AG04450 (cell line): Measurements from ENCODE around the gene LTF. TPM values are rescaled to one million over a fixed set of nuclear protein-coding genes. Genes with fewer than 3 reads are reported as not detected.

Experiments
- CTCF ChIA-PET: fragments of 300-600, 350-600 bp; formaldehyde crosslinking; extraction: SDS; loops from one replicate; lab custom pipeline; 2022; ENCODE audit warnings: antibody characterized with exemption, inconsistent platforms; lab: Charles Lee
- POLR2A ChIA-PET: fragments of 350-600 bp; formaldehyde crosslinking; extraction: SDS; loops from one replicate; lab custom pipeline; 2021; ENCODE audit warnings: antibody characterized with exemption, inconsistent platforms; lab: Yijun Ruan, JAX
- DNase-seq: peaks from one replicate; pipeline ENCODE4 v3.0.0-alpha.2; 2011; ENCODE audit warnings: low read depth, low spot score
- H3K27ac ChIP-seq: one replicate; pipeline ENCODE4 v1.5.1; 2012; ENCODE audit warnings: low read depth, low read length, control low read depth
- H3K27me3 ChIP-seq: one replicate; pipeline ENCODE4 v1.6.0; 2012; ENCODE audit warnings: low read length; ENCODE audit not compliant: control insufficient read depth, insufficient read depth
- H3K4me3 ChIP-seq: 2 replicates; pipeline ENCODE4 v1.5.1; 2011; ENCODE audit warnings: mild to moderate bottlenecking, low read depth, low read length, control low read depth
- H3K9me3 ChIP-seq: 2 replicates; pipeline ENCODE4 v1.5.1; 2012; ENCODE audit warnings: low read length; ENCODE audit not compliant: control insufficient read depth, insufficient read depth
- CTCF ChIP-seq: IDR thresholded peaks from 2 replicates; pipeline ENCODE4 v1.5.1; 2011; ENCODE audit warnings: low read depth, low read length, control low read depth, inconsistent platforms
- polyA plus RNA-seq: library from polyadenylated mRNA; depleted of rRNA; stranded (reverse); fragments of >200 nt; gene quantifications from 2 replicates; pipeline ENCODE4 v1.2.3, GENCODE V29; 2011

Gene LTF
- polyA plus RNA-seq, 1 experiment: not detected

DNA sequence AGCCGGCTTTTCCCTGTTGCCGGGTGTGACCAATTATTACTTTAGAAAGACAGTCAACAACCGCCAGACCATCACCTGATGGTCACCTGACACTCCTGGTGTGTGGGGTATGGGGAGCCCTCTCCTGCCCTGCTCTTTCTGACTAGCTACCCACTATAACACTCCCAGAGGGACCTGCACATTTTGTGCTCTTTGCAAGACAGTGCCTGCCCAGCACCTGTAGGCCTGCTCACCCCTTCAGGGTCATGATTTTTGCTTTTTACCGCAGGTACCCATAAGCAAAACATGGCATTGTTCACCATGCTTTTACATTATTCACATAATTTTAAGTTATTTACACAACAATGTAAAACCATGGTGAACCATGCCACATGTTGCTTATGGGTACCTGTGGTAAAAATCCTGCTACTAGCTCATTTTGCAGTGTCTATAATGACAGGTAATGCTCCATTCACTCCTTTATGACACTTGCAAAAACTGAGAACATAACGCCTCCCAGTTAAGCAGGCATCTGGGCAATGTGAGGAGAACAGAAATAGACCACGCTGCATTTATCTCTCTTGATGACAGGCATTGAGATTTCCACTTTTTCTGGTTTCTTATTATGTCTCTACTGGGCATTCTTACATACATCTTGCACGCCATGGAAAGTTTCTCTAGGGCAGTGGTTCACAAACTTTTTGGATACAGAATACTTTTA lies 47.7 kb downstream of the LTF start:
- no peaks in the 10 kb centered on the region for H3K9me3 ChIP-seq
- no peak for TF ChIP-seq CTCF
- no peak overlapping the region for H3K4me3 ChIP-seq
- no peak overlapping the region for H3K27ac ChIP-seq
- ChIA-PET POLR2A (interaction anchor here (0.5 kb wide), 1 partner anchor 698 kb away, joined by 7 read pairs; no protein-coding TSS in a partner anchor), CTCF (interaction anchor here (1.4 kb wide), 1 partner anchor 38 kb away, joined by 5 read pairs; no protein-coding TSS in a partner anchor)
- DNase-seq: no peak
- H3K27me3 ChIP-seq: peaks cover 8% of the 10 kb centered on the region

DNA sequence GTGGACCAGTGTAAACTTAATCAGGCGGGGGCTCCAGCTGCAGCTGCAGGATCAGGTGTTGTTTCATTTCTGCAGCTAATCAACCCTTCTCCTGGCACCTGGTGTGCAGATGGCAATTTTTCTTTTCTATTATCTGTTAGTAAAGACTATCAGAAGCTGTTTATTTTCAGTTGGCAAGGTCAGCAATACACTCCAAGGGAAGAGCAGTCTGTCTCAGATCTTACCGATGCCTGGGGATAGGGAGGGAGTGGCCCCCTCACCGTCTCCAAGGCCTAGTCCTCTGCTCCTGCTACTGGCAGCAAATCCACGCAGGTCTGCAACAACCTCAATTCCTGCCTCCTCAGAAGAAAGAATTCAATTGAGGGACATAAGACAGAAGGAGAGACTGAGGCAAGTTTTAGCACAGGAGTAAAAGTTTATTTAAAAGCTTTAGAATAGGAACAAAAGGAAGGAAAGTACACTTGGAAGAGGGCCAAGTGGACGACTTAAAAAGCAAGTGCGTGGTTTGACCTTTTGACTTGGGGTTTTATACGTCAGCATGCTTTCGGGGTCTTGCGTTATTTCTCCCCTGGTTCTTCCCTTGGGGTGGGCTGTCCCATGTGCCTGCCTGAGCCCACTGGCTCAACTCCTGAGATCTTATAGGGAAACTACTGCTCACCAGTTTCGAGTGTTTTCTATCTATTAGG lies 48.4 kb downstream of the LTF start:
- H3K27me3 ChIP-seq: peaks cover 8% of the 10 kb centered on the region
- no peak for DNase-seq
- TF ChIP-seq CTCF: no peak
- H3K4me3 ChIP-seq: no peak overlapping the region
- ChIA-PET CTCF (interaction anchor here (1.4 kb wide), 1 partner anchor 38 kb away, joined by 5 read pairs; no protein-coding TSS in a partner anchor), POLR2A (no interaction called here)
- no peaks in the 10 kb centered on the region for H3K9me3 ChIP-seq
- no peak overlapping the region for H3K27ac ChIP-seq

GRCh38 chr3:46414739-46415138 lies 50.0 kb downstream of the LTF start:
- no peak for TF ChIP-seq CTCF
- no peak overlapping the region for H3K4me3 ChIP-seq
- ChIA-PET POLR2A (no interaction called here), CTCF (interaction anchor here (0.6 kb wide), 1 partner anchor 1096 kb away, joined by 4 read pairs; no protein-coding TSS in a partner anchor)
- DNase-seq: no peak
- peaks cover 8% of the 10 kb centered on the region for H3K27me3 ChIP-seq
- no peak overlapping the region for H3K27ac ChIP-seq
- no peaks in the 10 kb centered on the region for H3K9me3 ChIP-seq

DNA sequence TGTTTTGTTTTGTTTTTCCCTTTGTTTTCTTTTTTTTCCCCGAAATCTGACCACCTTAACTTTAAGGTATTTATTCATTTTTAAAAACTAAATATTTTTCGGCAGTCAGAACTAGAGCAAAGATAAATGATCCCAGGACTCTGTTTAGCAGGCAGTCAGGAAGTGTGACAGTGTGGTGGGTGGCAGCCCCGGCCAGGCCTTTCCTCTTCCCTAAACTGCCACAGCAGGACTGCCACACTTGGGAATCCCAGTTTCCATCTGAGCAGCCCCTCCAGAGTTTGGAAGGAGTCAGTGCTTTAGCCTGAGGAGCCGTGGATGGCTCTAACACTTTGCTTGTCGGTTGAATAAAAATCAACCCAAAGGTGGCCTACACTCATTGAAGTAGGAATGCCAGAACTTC lies 50.8 kb downstream of the LTF start:
- CTCF ChIA-PET: no interaction called here

More for the DNA sequence above, 50.8 kb downstream of the LTF start:
- Histone ChIP-seq H3K4me3 (no peak overlapping the region), H3K9me3 (no peaks in the 10 kb centered on the region), H3K27me3 (peaks cover 8% of the 10 kb centered on the region), H3K27ac (no peak overlapping the region)
- POLR2A ChIA-PET: no interaction called here
- no peak for DNase-seq
- no peak for TF ChIP-seq CTCF
